PC-9 (cell line): Measurements from ENCODE around the gene NECTIN1.

Experiments
- EZH2 ChIP-seq: fragments of 200-600 bp; sonication (generic); IDR thresholded peaks from 2 replicates; pipeline ENCODE4 v1.8.0; 2017; ENCODE audit warnings: antibody characterized with exemption, low read depth
- TF ChIP-seq, protein P1 (sequence below): fragments of 200-600 bp; sonication (generic); conservative IDR thresholded peaks from 2 replicates; pipeline ENCODE4 v1.6.1; 2017; ENCODE audit warnings: mixed run types, antibody characterized with exemption, mild to moderate bottlenecking, moderate library complexity

DNA sequence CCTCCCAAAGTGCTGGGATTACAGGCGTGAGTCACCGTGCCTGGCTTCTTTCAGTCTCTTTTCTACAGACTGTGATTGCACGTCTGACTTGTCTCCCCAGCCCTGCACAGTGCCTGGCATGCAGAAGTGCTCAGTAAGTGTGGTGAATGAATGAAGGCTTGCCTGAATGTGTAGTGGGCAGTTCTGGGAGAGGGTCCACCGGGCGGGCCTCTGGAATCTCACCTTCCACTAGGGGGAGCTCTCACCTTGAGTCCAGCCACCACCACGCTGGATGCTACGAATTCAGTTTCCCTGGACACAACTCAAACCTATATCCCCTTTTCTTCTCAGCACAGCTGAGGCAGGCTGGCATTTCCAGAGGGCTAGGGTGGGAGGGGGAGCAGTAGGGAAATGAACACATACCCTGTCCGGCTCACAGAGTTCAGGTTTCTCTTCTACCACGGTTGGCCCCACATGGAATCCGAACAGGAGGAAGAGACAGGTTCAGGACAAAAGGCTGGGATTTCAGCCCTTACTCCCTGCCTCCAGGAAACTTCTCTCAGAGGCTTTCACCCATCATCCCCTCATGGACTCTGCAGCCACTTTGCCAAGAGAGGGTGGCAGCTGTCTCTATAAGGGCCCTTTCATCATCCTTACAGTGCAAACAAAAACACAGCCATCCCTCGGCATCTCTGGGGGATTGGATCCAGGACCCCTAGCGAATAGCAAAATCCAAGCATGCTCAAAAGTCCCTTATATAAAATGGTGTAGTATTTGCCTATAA, 86.8 kb downstream of the NECTIN1 start:
- TF ChIP-seq, protein P1, sequence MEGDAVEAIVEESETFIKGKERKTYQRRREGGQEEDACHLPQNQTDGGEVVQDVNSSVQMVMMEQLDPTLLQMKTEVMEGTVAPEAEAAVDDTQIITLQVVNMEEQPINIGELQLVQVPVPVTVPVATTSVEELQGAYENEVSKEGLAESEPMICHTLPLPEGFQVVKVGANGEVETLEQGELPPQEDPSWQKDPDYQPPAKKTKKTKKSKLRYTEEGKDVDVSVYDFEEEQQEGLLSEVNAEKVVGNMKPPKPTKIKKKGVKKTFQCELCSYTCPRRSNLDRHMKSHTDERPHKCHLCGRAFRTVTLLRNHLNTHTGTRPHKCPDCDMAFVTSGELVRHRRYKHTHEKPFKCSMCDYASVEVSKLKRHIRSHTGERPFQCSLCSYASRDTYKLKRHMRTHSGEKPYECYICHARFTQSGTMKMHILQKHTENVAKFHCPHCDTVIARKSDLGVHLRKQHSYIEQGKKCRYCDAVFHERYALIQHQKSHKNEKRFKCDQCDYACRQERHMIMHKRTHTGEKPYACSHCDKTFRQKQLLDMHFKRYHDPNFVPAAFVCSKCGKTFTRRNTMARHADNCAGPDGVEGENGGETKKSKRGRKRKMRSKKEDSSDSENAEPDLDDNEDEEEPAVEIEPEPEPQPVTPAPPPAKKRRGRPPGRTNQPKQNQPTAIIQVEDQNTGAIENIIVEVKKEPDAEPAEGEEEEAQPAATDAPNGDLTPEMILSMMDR = peak; percentile 90
- TF ChIP-seq EZH2 = no peak
